Loucy (cell line): ENCODE data around the gene PCMTD2.

ENCODE experiments used
- EZH2phosphoT487 ChIP-seq: fragments of 200-600 bp; IDR thresholded peaks from 2 replicates; pipeline ENCODE4 v1.6.1; 2018; ENCODE audit warnings: antibody characterized with exemption, mild to moderate bottlenecking, moderate library complexity, borderline replicate concordance
- TF ChIP-seq, protein P1 (sequence below): fragments of 200-600 bp; sonication (generic); conservative IDR thresholded peaks from 2 replicates; pipeline ENCODE4 v1.5.1; 2014; ENCODE audit warnings: mild to moderate bottlenecking, antibody characterized with exemption, low read length

DNA sequence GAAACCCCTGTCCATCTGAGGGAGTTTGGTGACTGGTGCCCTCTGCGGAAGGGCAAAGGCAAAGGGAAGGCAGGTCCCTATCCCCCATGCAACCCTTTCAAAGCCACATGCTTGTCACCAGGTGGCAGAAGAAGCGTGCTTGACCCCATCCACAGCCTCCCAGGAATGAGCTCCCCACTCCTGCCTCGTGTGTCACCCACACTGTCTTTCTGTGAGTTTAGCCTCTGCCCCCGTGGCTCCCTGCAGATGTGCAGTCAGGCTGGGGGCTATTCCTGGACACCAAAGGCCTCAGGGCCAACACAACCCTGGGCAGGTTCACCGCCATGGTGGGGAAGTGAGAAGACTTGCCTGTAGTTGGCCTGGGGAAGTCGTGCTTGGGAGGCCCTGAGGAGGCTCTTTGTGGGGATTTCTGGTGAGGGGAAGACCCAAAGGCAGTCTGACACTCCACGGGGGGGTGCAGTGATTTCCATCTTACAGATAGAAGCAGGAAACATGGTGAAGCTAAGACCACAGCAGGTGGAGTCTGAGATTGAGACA, 16.6 kb upstream of the PCMTD2 start:
- TF ChIP-seq, protein P1, sequence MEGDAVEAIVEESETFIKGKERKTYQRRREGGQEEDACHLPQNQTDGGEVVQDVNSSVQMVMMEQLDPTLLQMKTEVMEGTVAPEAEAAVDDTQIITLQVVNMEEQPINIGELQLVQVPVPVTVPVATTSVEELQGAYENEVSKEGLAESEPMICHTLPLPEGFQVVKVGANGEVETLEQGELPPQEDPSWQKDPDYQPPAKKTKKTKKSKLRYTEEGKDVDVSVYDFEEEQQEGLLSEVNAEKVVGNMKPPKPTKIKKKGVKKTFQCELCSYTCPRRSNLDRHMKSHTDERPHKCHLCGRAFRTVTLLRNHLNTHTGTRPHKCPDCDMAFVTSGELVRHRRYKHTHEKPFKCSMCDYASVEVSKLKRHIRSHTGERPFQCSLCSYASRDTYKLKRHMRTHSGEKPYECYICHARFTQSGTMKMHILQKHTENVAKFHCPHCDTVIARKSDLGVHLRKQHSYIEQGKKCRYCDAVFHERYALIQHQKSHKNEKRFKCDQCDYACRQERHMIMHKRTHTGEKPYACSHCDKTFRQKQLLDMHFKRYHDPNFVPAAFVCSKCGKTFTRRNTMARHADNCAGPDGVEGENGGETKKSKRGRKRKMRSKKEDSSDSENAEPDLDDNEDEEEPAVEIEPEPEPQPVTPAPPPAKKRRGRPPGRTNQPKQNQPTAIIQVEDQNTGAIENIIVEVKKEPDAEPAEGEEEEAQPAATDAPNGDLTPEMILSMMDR, result no peak
- no peak for TF ChIP-seq EZH2phosphoT487
